ENCODE results near the gene MAP4K4. TPM values are rescaled to one million over a fixed set of nuclear protein-coding genes. Genes with fewer than 3 reads are reported as not detected.

The MAP4K4 gene
- total and polyA plus RNA-seq, 2 of the 13 experiments (the other 11 are each of a cell fraction or from before 2014, with no cell fraction given) = 105 to 264 TPM

DNA sequence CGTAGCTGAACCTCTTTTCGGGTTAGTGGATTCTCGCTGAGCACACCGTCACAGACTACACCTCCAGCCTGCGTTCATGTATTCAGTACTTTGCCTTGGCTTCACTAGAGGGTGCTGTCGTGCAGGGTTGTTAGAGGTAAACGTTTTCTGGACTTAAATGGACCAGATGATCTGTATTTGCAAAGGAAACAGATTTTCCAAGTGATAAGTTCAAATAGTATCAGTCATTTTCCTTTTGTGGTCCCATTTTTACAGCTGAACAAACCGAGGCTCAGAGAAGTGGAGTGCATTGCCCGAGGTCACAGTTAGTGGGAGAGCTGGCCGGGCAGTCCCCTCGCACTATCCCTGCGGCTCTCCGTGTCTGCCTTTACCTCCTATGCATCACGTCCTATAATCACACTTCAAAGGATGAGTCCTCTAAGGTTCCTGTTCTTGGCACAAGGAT is 125.9 kb downstream of the MAP4K4 start (continued):
- TF ChIP-seq GABPA (IDR thresholded peaks at IDR 0.05; ENCODE audit: low read depth, low read length) (no peak), GABPA (CRISPR knock-in tag; IDR thresholded peaks at IDR 0.05; ENCODE audit: low read depth) (no peak)

DNA sequence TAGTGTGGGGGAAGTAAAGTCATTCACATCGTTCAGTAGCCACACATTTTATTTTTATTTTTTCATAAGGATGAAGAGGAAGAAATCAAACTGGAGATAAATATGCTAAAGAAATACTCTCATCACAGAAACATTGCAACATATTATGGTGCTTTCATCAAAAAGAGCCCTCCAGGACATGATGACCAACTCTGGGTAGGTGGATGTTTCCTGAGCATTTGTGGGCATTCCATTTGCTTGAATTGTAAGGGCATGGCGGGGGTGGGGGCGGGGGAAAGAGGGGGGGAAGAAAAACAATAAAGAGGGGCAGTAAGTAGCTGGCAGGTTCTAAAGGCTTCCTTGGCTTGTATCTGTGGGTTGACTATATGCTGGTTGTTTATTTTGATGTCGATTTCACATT is 126.4 kb downstream of the MAP4K4 start:
- TF ChIP-seq MAFG (CRISPR knock-in tag; IDR thresholded peaks at IDR 0.05) = no peak
- TF ChIP-seq ZFP36 (IDR thresholded peaks at IDR 0.05; ENCODE audit: borderline replicate concordance, low read depth, low read length, partially characterized antibody) = no peak
- TF ChIP-seq RFXAP (CRISPR knock-in tag; IDR thresholded peaks at IDR 0.05; ENCODE audit: borderline replicate concordance) = no peak
- peak; percentile 90 for TF ChIP-seq HNRNPK (IDR thresholded peaks at IDR 0.05; ENCODE audit: low read depth, low read length, poor library complexity, severe bottlenecking)
- Histone ChIP-seq H3K79me2 (ENCODE audit: insufficient read depth, low read length) (peaks cover 84% of the 10 kb centered on the region), H3K4me1 (ENCODE audit: insufficient read depth, low read length) (peaks cover 70% of the 10 kb centered on the region), H3K4me2 (ENCODE audit: low read depth, low read length) (no peak overlapping the region), H3K9ac (ENCODE audit: insufficient read depth, low read depth, low read length) (no peak overlapping the region), H3K4me3 (replicated peaks in 1 of 3; ENCODE audit: insufficient read depth in 1 of 3, low read depth in 2 of 3, low read length in 3 of 3) (no peak overlapping the region), H3K27me3 (ENCODE audit: control insufficient read depth in 1 of 2, insufficient read depth in 2 of 2, low read length in 2 of 2) (no peaks in the 10 kb centered on the region), H3K9me3 (ENCODE audit: low read length) (no peaks in the 10 kb centered on the region), H4K20me1 (ENCODE audit: insufficient read depth, low read length) (peaks cover 46% of the 10 kb centered on the region), H3K36me3 (replicated peaks in 1 of 2; ENCODE audit: control insufficient read depth in 1 of 2, insufficient read depth in 2 of 2, low read length in 2 of 2) (peaks cover 17 to 42% of the 10 kb centered on the region in 2 experiments), H3K27ac (ENCODE audit: extremely low read length, insufficient read depth, low read length) (no peak overlapping the region), H2AFZ (ENCODE audit: low read length) (no peak overlapping the region)
- intact Hi-C loops (cut with micrococcal nuclease; ENCODE audit: unreplicated experiment) (loop anchor here (10.0 kb wide), 1 partner anchor 479 kb away; no protein-coding TSS in a partner anchor), in situ Hi-C loops (cut with HindIII; ENCODE audit: extremely low pct_ligation_motif_present, low pct_unique_long_range_greater_than_20kb) (no loop called here)
- no TSS peak for BruUV-seq (replicated peaks)
- ATAC-seq = no peak
- DNase-seq (ENCODE audit: low spot score) = no peak
- no peak for FAIRE-seq
- ChIA-PET CTCF (ENCODE audit: low intra/inter-chr PET ratio, low total read pairs) (interaction anchor here (1.1 to 1.4 kb wide), 3 partner anchors 53 to 405 kb away, joined by 3 to 9 read pairs (median 3); no protein-coding TSS in a partner anchor), POLR2A (no interaction called here)
- 91% methylated on average over 4 of the region's 4 CpGs for WGBS (ENCODE audit: low lambda C conversion rate)

DNA sequence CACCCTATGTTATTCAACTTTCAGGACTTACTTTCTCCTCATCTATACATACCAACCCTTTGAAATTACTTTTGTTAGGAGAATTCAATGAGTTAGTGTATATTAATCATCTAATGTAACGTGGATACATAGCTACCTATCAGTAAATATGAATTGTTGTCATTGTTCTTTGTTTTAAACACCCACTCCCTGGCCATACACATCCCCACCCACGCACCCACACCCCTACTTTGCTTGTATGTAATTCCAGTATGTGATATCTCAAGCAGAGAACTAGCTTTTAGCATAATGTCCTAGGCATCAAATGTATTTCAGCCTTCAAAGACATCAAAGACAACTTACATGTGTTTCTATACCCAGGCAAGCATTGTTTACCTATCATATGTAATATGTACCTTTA is 129.2 kb downstream of the MAP4K4 start:
- FAIRE-seq = no peak
- Histone ChIP-seq H3K4me3 (replicated peaks in 1 of 3; ENCODE audit: insufficient read depth in 1 of 3, low read depth in 2 of 3, low read length in 3 of 3) (no peak overlapping the region), H3K9me3 (ENCODE audit: low read length) (no peaks in the 10 kb centered on the region), H2AFZ (ENCODE audit: low read length) (no peak overlapping the region), H3K4me2 (ENCODE audit: low read depth, low read length) (no peak overlapping the region), H3K27me3 (ENCODE audit: control insufficient read depth in 1 of 2, insufficient read depth in 2 of 2, low read length in 2 of 2) (no peaks in the 10 kb centered on the region), H3K27ac (ENCODE audit: extremely low read length, insufficient read depth, low read length) (no peak overlapping the region), H3K79me2 (ENCODE audit: insufficient read depth, low read length) (peaks cover 64% of the 10 kb centered on the region), H3K9ac (ENCODE audit: insufficient read depth, low read depth, low read length) (no peak overlapping the region), H3K36me3 (replicated peaks in 1 of 2; ENCODE audit: control insufficient read depth in 1 of 2, insufficient read depth in 2 of 2, low read length in 2 of 2) (peaks cover 34 to 71% of the 10 kb centered on the region in 2 experiments), H3K4me1 (ENCODE audit: insufficient read depth, low read length) (peaks cover 67% of the 10 kb centered on the region), H4K20me1 (ENCODE audit: insufficient read depth, low read length) (peaks cover 28% of the 10 kb centered on the region; the same call in 1 of the 2 replicates)
- ChIA-PET CTCF (ENCODE audit: low intra/inter-chr PET ratio, low total read pairs) (interaction anchor here (1.7 kb wide), 1 partner anchor 55 kb away, joined by 6 read pairs; no protein-coding TSS in a partner anchor), POLR2A (interaction anchor here (1.0 kb wide), 1 partner anchor 60 kb away, joined by 3 read pairs; no protein-coding TSS in a partner anchor)
- no TSS peak for BruUV-seq (replicated peaks)
- intact Hi-C loops (cut with micrococcal nuclease; ENCODE audit: unreplicated experiment) = loop anchor here (10.0 kb wide), 1 partner anchor 482 kb away; no protein-coding TSS in a partner anchor
- DNase-seq (ENCODE audit: low spot score) = no peak
- 94% methylated on average over 2 of the region's 2 CpGs for WGBS (ENCODE audit: low lambda C conversion rate)
- no peak for TF ChIP-seq SMARCE1 (IDR thresholded peaks at IDR 0.05; ENCODE audit: borderline replicate concordance)
- no peak for TF ChIP-seq SATB2 (CRISPR knock-in tag; IDR thresholded peaks at IDR 0.05)
- no peak for ATAC-seq
- in situ Hi-C loops (cut with HindIII; ENCODE audit: extremely low pct_ligation_motif_present, low pct_unique_long_range_greater_than_20kb) = no loop called here
